ENCODE data around the gene GALNS.

DNA sequence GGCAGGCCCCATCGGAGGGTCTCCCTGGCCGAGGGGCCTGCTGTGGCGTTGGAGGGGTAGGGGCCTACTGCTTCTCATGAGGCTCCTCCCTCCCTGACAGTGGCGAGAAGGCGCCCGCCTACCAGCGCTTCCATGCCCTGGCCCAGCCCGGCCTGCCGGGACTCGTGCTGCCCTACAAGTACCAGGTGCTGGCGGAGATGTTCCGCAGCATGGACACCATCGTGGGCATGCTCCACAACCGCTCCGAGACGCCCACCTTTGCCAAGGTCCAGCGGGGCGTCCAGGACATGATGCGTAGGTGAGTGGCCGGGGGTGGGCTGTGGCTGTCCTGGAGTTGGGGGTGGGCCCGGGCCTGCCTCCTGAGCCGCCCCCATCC is 51.4 kb downstream of the GALNS start:
- TF ChIP-seq, protein P1, sequence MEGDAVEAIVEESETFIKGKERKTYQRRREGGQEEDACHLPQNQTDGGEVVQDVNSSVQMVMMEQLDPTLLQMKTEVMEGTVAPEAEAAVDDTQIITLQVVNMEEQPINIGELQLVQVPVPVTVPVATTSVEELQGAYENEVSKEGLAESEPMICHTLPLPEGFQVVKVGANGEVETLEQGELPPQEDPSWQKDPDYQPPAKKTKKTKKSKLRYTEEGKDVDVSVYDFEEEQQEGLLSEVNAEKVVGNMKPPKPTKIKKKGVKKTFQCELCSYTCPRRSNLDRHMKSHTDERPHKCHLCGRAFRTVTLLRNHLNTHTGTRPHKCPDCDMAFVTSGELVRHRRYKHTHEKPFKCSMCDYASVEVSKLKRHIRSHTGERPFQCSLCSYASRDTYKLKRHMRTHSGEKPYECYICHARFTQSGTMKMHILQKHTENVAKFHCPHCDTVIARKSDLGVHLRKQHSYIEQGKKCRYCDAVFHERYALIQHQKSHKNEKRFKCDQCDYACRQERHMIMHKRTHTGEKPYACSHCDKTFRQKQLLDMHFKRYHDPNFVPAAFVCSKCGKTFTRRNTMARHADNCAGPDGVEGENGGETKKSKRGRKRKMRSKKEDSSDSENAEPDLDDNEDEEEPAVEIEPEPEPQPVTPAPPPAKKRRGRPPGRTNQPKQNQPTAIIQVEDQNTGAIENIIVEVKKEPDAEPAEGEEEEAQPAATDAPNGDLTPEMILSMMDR (IDR thresholded peaks at IDR 0.05): no peak
- TF ChIP-seq POLR2A (IDR thresholded peaks at IDR 0.05): no peak

Measured in adrenal gland (tissue), 5 donors.